A549 (cell line): ENCODE measurements around the gene PLEKHA7. TPM values are rescaled to one million over a fixed set of nuclear protein-coding genes. Genes with fewer than 3 reads are reported as not detected.
"Not testable (repeated sequence)": the region's sequence is repeated elsewhere in the genome, so short reads cannot be mapped to it uniquely, and the experiment has no call there.

ENCODE experiments used
- ATAC-seq, 2 experiments: fragments of 200-7000 bp in 1 of 2; fragments of >200 bp in 1 of 2; cut with Nextera tagmentation in 1 of 2; cut with Tn5 transposase in 1 of 2; 3 replicates each; pipeline versions ENCODE4 v1.8.0 to v1.9.1; 2018 to 2020; ENCODE audit warnings: mild to moderate bottlenecking in 1 of 2, moderate library complexity in 1 of 2
- CTCF ChIA-PET: fragments of 300-600 bp; sonication (Branson Sonifier 250); formaldehyde crosslinking; extraction: SDS; loops from one replicate; lab custom pipeline; 2021; ENCODE audit warnings: antibody characterized with exemption, inconsistent platforms; lab: Yijun Ruan, JAX
- POLR2A ChIA-PET: fragments of 350-600 bp; formaldehyde crosslinking; extraction: SDS; loops from one replicate; lab custom pipeline; 2021; ENCODE audit warnings: antibody characterized with exemption, inconsistent platforms; lab: Yijun Ruan, JAX
- DNase-seq, 2 experiments: peaks; one replicate each; pipeline versions ENCODE4 v3.0.0 to v3.0.0-alpha.2; 2011 to 2016; ENCODE audit warnings: low read depth in 1 of 2, low spot score in 1 of 2
- FAIRE-seq: peaks from 2 replicates; lab custom pipeline; 2011; peaks lifted over from hg19 to GRCh38; lab: Jason Lieb, UNC
- H3K27ac ChIP-seq, 2 experiments: fragments of >200 bp; sonication (Bioruptor Twin); formaldehyde crosslinking; 3 replicates each; pipeline ENCODE4 v1.5.1; 2016 to 2017
- H3K4me1 ChIP-seq: fragments of >200 bp; sonication (Bioruptor Twin); formaldehyde crosslinking; 3 replicates; pipeline ENCODE4 v1.6.1; 2016
- H3K4me2 ChIP-seq: fragments of >200 bp; sonication (Bioruptor Twin); formaldehyde crosslinking; 3 replicates; pipeline ENCODE4 v1.6.1; 2016
- H3K4me3 ChIP-seq: fragments of >200 bp; sonication (Bioruptor Twin); formaldehyde crosslinking; 3 replicates; pipeline ENCODE4 v1.5.1; 2016
- H3K9me3 ChIP-seq: fragments of >200 bp; sonication (Bioruptor Twin); formaldehyde crosslinking; 3 replicates; pipeline ENCODE4 v1.6.1; 2016
- BHLHE40 ChIP-seq: IDR thresholded peaks from 2 replicates; pipeline ENCODE4 v1.6.1; 2012; ENCODE audit warnings: low read depth, low read length, inconsistent platforms
- EHF ChIP-seq: fragments of 250-450 bp; sonication (Bioruptor Pico); IDR thresholded peaks from 2 replicates; pipeline ENCODE4 v1.5.0; 2020; ENCODE audit warnings: mild to moderate bottlenecking
- EHMT2 ChIP-seq: fragments of 200-600 bp; sonication (generic); IDR thresholded peaks from 2 replicates; pipeline ENCODE4 v1.6.1; 2016; ENCODE audit warnings: antibody characterized with exemption, low read depth, mild to moderate bottlenecking, moderate library complexity
- FOSL2 ChIP-seq, 2 experiments: fragments of 450-650 bp in 1 of 2; fragments of >200 bp in 1 of 2; sonication (Bioruptor Twin) in 1 of 2; formaldehyde crosslinking; IDR thresholded peaks; 2 replicates each; pipeline versions ENCODE4 v1.5.0 to v1.6.1; 2016 to 2020; ENCODE audit warnings: mild to moderate bottlenecking in 1 of 2, moderate library complexity in 1 of 2
- HOXB5 ChIP-seq: fragments of 250-450 bp; sonication (Bioruptor Pico); IDR thresholded peaks from 2 replicates; pipeline ENCODE4 v1.5.0; 2020; ENCODE audit warnings: mild to moderate bottlenecking, moderate library complexity
- KDM1A ChIP-seq: fragments of 200-600 bp; sonication (generic); IDR thresholded peaks from 2 replicates; pipeline ENCODE4 v1.6.1; 2016; ENCODE audit warnings: low read depth, mild to moderate bottlenecking
- KDM5A ChIP-seq: fragments of 200-600 bp; sonication (generic); IDR thresholded peaks from 2 replicates; pipeline ENCODE4 v1.6.1; 2016; ENCODE audit warnings: antibody characterized with exemption, mild to moderate bottlenecking
- NFE2L2 ChIP-seq: fragments of 150-350 bp; conservative IDR thresholded peaks from 2 replicates; pipeline ENCODE4 v1.6.1; 2014; ENCODE audit warnings: low read length
- NPAS2 ChIP-seq: fragments of 250-450 bp; sonication (Bioruptor Pico); IDR thresholded peaks from 2 replicates; pipeline ENCODE4 v1.8.0; 2022; ENCODE audit warnings: mild to moderate bottlenecking, moderate library complexity, borderline replicate concordance
- PHF8 ChIP-seq: fragments of 200-600 bp; sonication (generic); IDR thresholded peaks from 2 replicates; pipeline ENCODE4 v1.6.1; 2016; ENCODE audit warnings: low read depth, mild to moderate bottlenecking, antibody characterized with exemption, moderate library complexity, borderline replicate concordance
- POLR2A ChIP-seq: IDR thresholded peaks from 2 replicates; pipeline ENCODE4 v1.6.1; 2012; ENCODE audit warnings: mild to moderate bottlenecking, low read length
- RARB ChIP-seq: fragments of 250-450 bp; sonication (Bioruptor Pico); IDR thresholded peaks from 2 replicates; pipeline ENCODE4 v1.8.0; 2021; ENCODE audit warnings: mild to moderate bottlenecking, moderate library complexity
- WGBS: methylation state at CpG from one replicate; pipeline ENCODE4 v1.1.6; 2017; ENCODE audit errors: missing lambda C conversion rate; 5-methylcytosine and 5-hydroxymethylcytosine counted together
- polyA plus RNA-seq, 4 experiments: library from polyadenylated mRNA; depleted of rRNA in 3 of 4; stranded (reverse); fragments of >200 nt; fragmentation: RNase III in 1 of 4; extraction: RNeasy Plus Mini Kit Qiagen cat#74134 plus additional on column Dnase treatment in 1 of 4; gene quantifications; 2 replicates in 3 of 4; 3 replicates in 1 of 4; pipeline ENCODE4 v1.2.3, GENCODE V29; 2011 to 2017
- TF ChIP-seq, protein P1 (sequence below): fragments of 450-650 bp; IDR thresholded peaks from 2 replicates; pipeline ENCODE4 v1.6.1; 2014; ENCODE audit warnings: antibody characterized with exemption
- TF ChIP-seq, protein P2 (sequence below): IDR thresholded peaks from 2 replicates; pipeline ENCODE4 v1.6.1; 2012
- TF ChIP-seq, protein P3 (sequence below): fragments of 250-450 bp; sonication (Bioruptor Pico); IDR thresholded peaks from 2 replicates; pipeline ENCODE4 v1.5.0; 2021; ENCODE audit warnings: mild to moderate bottlenecking, moderate library complexity, borderline replicate concordance
- TF ChIP-seq, protein P4 (sequence below): fragments of 150-350 bp; IDR thresholded peaks from 2 replicates; pipeline ENCODE4 v1.6.1; 2014; ENCODE audit warnings: low read depth, mild to moderate bottlenecking, low read length

The PLEKHA7 gene
- polyA plus RNA-seq, 2 of the 4 experiments (the other 2 are of a cell fraction) = 8.7 to 13.8 TPM

DNA sequence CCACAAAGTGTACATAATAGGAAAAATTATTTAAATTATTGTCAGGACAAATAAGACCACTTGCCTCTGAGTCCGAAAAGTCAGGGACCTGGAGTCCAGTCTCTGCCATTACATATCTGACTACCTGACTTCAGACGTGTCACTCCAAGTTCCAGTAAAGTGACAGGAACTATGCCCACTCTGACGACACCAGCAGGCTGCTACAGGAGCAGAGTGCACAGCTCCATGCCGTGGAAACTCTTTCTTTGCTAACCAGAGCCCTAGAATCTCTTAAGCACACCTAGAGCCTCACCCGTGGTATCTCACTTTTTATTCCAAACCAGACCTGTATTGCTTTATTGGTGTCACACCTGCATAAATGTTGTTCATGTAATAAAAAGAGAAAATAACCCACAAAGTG, 93.7 kb downstream of the PLEKHA7 start (continued):
- TF ChIP-seq NFE2L2 = no peak

DNA sequence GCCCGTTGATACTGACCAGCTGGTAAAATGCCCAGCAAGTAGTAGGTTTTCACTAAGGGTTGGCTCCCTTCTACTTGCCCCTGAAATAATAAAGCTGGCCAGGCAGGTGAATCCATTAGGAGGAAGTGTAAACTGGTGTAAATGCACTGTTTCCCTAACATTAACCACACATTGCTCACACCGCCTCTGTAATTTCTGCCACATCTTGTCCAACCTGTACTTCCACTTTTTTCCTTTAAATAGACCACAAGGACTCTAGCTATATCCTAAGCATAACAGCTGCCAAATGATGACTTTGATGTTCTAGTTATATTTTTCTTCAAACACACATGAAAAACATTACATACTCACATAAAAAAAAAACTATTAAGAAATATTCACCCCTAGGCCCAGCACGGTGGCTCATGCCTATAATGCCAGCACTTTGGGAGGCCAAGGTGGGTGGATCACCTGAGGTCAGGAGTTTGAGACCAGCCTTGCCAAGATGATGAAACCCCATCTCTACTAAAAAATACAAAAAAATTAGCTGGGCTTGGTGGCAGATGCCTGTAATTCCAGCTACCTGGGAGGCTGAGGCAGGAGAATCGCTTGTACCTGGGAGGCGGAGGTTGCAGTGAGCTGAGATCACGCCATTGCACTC, 95.6 kb downstream of the PLEKHA7 start:
- H3K9me3 ChIP-seq, H3K4me1 ChIP-seq, DNase-seq, FAIRE-seq, H3K4me3 ChIP-seq, H3K4me2 ChIP-seq, H3K27ac ChIP-seq, ATAC-seq, POLR2A ChIA-PET: not testable (repeated sequence)
- CTCF ChIA-PET = interaction anchor here (0.6 to 1.3 kb wide), 4 partner anchors 14 to 359 kb away, joined by 3 to 6 read pairs (median 4); no protein-coding TSS in a partner anchor
- WGBS = 93% methylated on average over 6 of the region's 6 CpGs

DNA sequence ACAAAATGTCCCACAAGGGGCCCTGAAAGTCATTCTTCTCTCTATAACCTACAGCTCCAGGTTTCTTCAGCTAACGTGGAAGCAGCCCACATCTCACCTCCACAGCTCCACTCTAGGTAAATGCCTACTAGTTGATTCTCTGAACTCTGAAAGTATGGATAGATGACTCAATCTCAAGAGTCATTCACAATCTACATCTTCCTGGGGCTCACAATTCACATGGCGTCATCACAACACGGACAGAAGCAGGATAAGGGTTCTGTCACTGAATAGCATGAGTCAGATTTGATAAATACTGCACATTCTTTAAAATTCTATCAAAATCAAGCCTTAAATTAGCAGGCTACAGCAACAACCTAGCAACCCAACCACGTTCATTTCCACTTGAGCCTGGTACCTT, 96.3 kb downstream of the PLEKHA7 start:
- Histone ChIP-seq H3K4me1 (peaks cover under 1% of the 10 kb centered on the region; the same call in 1 of the 3 replicates), H3K4me3 (no peak overlapping the region), H3K4me2 (no peak overlapping the region), H3K9me3 (no peaks in the 10 kb centered on the region), H3K27ac (no peak overlapping the region)
- ATAC-seq (no peak), FAIRE-seq (no peak), DNase-seq (no peak)
- ChIA-PET POLR2A (no interaction called here), CTCF (interaction anchor here (1.1 to 1.3 kb wide), 3 partner anchors 71 to 311 kb away, joined by 3 read pairs; no protein-coding TSS in a partner anchor)
- WGBS = 86% methylated on average over 4 of the region's 4 CpGs
- TF ChIP-seq EHF (CRISPR knock-in tag) (no peak), FOSL2 (IDR thresholded peaks at IDR 0.05) (no peak), FOSL2 (CRISPR knock-in tag; IDR thresholded peaks at IDR 0.05) (no peak), EHMT2 (no peak), NFE2L2 (no peak), PHF8 (no peak), POLR2A (no peak), BHLHE40 (no peak), NPAS2 (no peak), KDM1A (no peak), HOXB5 (CRISPR knock-in tag) (no peak), KDM5A (no peak), RARB (CRISPR knock-in tag) (no peak)
- TF ChIP-seq, protein P1, sequence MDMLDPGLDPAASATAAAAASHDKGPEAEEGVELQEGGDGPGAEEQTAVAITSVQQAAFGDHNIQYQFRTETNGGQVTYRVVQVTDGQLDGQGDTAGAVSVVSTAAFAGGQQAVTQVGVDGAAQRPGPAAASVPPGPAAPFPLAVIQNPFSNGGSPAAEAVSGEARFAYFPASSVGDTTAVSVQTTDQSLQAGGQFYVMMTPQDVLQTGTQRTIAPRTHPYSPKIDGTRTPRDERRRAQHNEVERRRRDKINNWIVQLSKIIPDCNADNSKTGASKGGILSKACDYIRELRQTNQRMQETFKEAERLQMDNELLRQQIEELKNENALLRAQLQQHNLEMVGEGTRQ = no peak
- TF ChIP-seq, protein P2, sequence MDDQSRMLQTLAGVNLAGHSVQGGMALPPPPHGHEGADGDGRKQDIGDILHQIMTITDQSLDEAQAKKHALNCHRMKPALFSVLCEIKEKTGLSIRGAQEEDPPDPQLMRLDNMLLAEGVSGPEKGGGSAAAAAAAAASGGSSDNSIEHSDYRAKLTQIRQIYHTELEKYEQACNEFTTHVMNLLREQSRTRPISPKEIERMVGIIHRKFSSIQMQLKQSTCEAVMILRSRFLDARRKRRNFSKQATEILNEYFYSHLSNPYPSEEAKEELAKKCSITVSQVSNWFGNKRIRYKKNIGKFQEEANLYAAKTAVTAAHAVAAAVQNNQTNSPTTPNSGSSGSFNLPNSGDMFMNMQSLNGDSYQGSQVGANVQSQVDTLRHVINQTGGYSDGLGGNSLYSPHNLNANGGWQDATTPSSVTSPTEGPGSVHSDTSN = no peak
- TF ChIP-seq, protein P3, sequence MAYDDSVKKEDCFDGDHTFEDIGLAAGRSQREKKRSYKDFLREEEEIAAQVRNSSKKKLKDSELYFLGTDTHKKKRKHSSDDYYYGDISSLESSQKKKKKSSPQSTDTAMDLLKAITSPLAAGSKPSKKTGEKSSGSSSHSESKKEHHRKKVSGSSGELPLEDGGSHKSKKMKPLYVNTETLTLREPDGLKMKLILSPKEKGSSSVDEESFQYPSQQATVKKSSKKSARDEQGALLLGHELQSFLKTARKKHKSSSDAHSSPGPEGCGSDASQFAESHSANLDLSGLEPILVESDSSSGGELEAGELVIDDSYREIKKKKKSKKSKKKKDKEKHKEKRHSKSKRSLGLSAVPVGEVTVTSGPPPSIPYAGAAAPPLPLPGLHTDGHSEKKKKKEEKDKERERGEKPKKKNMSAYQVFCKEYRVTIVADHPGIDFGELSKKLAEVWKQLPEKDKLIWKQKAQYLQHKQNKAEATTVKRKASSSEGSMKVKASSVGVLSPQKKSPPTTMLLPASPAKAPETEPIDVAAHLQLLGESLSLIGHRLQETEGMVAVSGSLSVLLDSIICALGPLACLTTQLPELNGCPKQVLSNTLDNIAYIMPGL = no peak
- TF ChIP-seq, protein P4, sequence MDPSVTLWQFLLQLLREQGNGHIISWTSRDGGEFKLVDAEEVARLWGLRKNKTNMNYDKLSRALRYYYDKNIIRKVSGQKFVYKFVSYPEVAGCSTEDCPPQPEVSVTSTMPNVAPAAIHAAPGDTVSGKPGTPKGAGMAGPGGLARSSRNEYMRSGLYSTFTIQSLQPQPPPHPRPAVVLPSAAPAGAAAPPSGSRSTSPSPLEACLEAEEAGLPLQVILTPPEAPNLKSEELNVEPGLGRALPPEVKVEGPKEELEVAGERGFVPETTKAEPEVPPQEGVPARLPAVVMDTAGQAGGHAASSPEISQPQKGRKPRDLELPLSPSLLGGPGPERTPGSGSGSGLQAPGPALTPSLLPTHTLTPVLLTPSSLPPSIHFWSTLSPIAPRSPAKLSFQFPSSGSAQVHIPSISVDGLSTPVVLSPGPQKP = no peak
